HepG2 (cell line): ENCODE measurements around the gene NBR1. TPM values are rescaled to one million over a fixed set of nuclear protein-coding genes. Genes with fewer than 3 reads are reported as not detected.
"Not testable (repeated sequence)": the region's sequence is repeated elsewhere in the genome, so short reads cannot be mapped to it uniquely, and the experiment has no call there.

ENCODE experiments used
- ATAC-seq: fragments of 200-7000 bp; cut with Tn5 transposase; 3 replicates; pipeline ENCODE4 v1.9.1; 2020; ENCODE audit warnings: mild to moderate bottlenecking, moderate library complexity
- BruUV-seq: library from RNA; stranded (reverse); fragments of 400-500 nt; replicated peaks from 2 replicates; lab custom pipeline; 2021; lab: Mats Ljungman, UMichigan
- CTCF ChIA-PET: fragments of 300-600 bp; formaldehyde crosslinking; extraction: SDS; loops from one replicate; lab custom pipeline; 2021; ENCODE audit warnings: low total read pairs, inconsistent platforms, low intra/inter-chr PET ratio; lab: Yijun Ruan, JAX
- POLR2A ChIA-PET: fragments of 350-600 bp; sonication (Branson Sonifier 250); formaldehyde crosslinking; loops from one replicate; lab custom pipeline; 2020; ENCODE audit warnings: antibody characterized with exemption, inconsistent platforms; lab: Yijun Ruan, JAX
- DNase-seq: peaks from one replicate; pipeline ENCODE4 v3.0.0-alpha.2; 2015; ENCODE audit warnings: low spot score
- FAIRE-seq: peaks from 3 replicates; lab custom pipeline; 2011; peaks lifted over from hg19 to GRCh38; lab: Jason Lieb, UNC
- H2AFZ ChIP-seq: one replicate; pipeline ENCODE4 v1.6.1; 2011; ENCODE audit warnings: low read length, inconsistent platforms
- H3K27ac ChIP-seq: fragments of 300-600 bp; 3 replicates; pipeline ENCODE4 v1.8.0; 2011; ENCODE audit warnings: mixed run types, mild to moderate bottlenecking, mixed read lengths, low read length, inconsistent platforms; ENCODE audit not compliant: insufficient read depth; ENCODE audit errors: extremely low read length
- H3K27me3 ChIP-seq, 2 experiments: fragments of 200-600 bp in 1 of 2; 2 replicates in 1 of 2; 3 replicates in 1 of 2; pipeline versions ENCODE4 v1.6.0 to v1.8.0; 2011; ENCODE audit warnings: low read length in 2 of 2, mild to moderate bottlenecking in 2 of 2, moderate library complexity in 2 of 2, inconsistent platforms in 1 of 2; ENCODE audit not compliant: insufficient read depth in 2 of 2, control insufficient read depth in 1 of 2
- H3K36me3 ChIP-seq, 2 experiments: fragments of 200-600 bp in 1 of 2; replicated peaks in 1 of 2; 2 replicates in 1 of 2; 3 replicates in 1 of 2; pipeline versions ENCODE4 v1.5.1 to v1.8.0; 2011; ENCODE audit warnings: low read length in 2 of 2, inconsistent platforms in 1 of 2; ENCODE audit not compliant: insufficient read depth in 2 of 2, control insufficient read depth in 1 of 2
- H3K4me1 ChIP-seq: 2 replicates; pipeline ENCODE4 v1.5.1; 2012; ENCODE audit warnings: low read length, inconsistent platforms; ENCODE audit not compliant: insufficient read depth
- H3K4me2 ChIP-seq: 2 replicates; pipeline ENCODE4 v1.6.0; 2011; ENCODE audit warnings: low read depth, low read length, inconsistent platforms
- H3K4me3 ChIP-seq, 3 experiments: fragments of 200-600 bp in 1 of 3; sonication (generic), shearing (Covaris generic) in 1 of 3; replicated peaks in 1 of 3; 2 replicates each; pipeline ENCODE4 v1.5.1; 2011 to 2016; ENCODE audit warnings: low read length in 3 of 3, inconsistent platforms in 2 of 3, low read depth in 2 of 3, mild to moderate bottlenecking in 2 of 3, control low read depth in 1 of 3, mixed read lengths in 1 of 3; ENCODE audit not compliant: insufficient read depth in 1 of 3
- H3K79me2 ChIP-seq: one replicate; pipeline ENCODE4 v1.6.1; 2011; ENCODE audit warnings: low read length, inconsistent platforms; ENCODE audit not compliant: insufficient read depth
- H3K9ac ChIP-seq: 2 replicates; pipeline ENCODE4 v1.6.0; 2011; ENCODE audit warnings: mild to moderate bottlenecking, low read depth, low read length, inconsistent platforms; ENCODE audit not compliant: insufficient read depth
- H3K9me3 ChIP-seq: 2 replicates; pipeline ENCODE4 v1.5.1; 2012; ENCODE audit warnings: mild to moderate bottlenecking, low read length
- H4K20me1 ChIP-seq: 2 replicates; pipeline ENCODE4 v1.6.0; 2011; ENCODE audit warnings: inconsistent platforms, mild to moderate bottlenecking, low read length, moderate library complexity; ENCODE audit not compliant: insufficient read depth
- KAT7 ChIP-seq: IDR thresholded peaks from 2 replicates; pipeline ENCODE4 v1.6.1; 2018; ENCODE audit warnings: borderline replicate concordance, missing compliant biosample characterization
- PAF1 ChIP-seq: IDR thresholded peaks from 2 replicates; pipeline ENCODE4 v1.6.1; 2016; ENCODE audit warnings: missing genetic modification reagents, missing compliant biosample characterization
- POLR2AphosphoS5 ChIP-seq: IDR thresholded peaks from 2 replicates; pipeline ENCODE4 v1.6.1; 2012; ENCODE audit warnings: low read depth, low read length
- POLR2G ChIP-seq: fragments of 200-400 bp; formaldehyde crosslinking; IDR thresholded peaks from 2 replicates; pipeline ENCODE4 v1.6.1; 2018; ENCODE audit warnings: mild to moderate bottlenecking, low read depth, low read length, moderate library complexity
- WGBS: methylation state at CpG from one replicate; pipeline ENCODE4 v1.1.6; 2017; ENCODE audit warnings: low lambda C conversion rate; 5-methylcytosine and 5-hydroxymethylcytosine counted together
- in situ Hi-C: cut with HindIII; loops from 2 replicates; pipeline ENCODE4 v1.10.0; 2017; ENCODE audit warnings: low pct_unique_long_range_greater_than_20kb; ENCODE audit not compliant: extremely low pct_ligation_motif_present
- intact Hi-C: fragments of 100-400 bp; cut with micrococcal nuclease; formaldehyde crosslinking; loops from one replicate; pipeline ENCODE4 v1.10.0; 2022; ENCODE audit not compliant: unreplicated experiment
- polyA plus RNA-seq, 8 experiments: library from polyadenylated mRNA; depleted of rRNA in 3 of 8; stranded (reverse) in 7 of 8; unstranded in 1 of 8; fragments of >200 nt; fragmentation: Illumina TruSeq in 4 of 8; extraction: Trizol in 4 of 8; gene quantifications; 2 replicates each; pipeline versions ENCODE4 v1.2.1 to v1.2.3, GENCODE V29; 2011 to 2016; ENCODE audit warnings: low read depth in 4 of 8, missing spikeins in 1 of 8, mixed read lengths in 1 of 8; ENCODE audit not compliant: insufficient read depth in 1 of 8
- total RNA-seq, 5 experiments: library from RNA; depleted of rRNA; stranded (reverse); fragments of >200 nt; fragmentation: Illumina TruSeq; extraction: Trizol; gene quantifications; 2 replicates each; pipeline ENCODE4 v1.2.3, GENCODE V29; 2016; ENCODE audit warnings: low read depth in 1 of 5
- TF ChIP-seq, protein P1 (sequence below): sonication (generic); formaldehyde crosslinking; IDR thresholded peaks from 2 replicates; pipeline ENCODE4 v1.4.0; 2020; ENCODE audit warnings: mild to moderate bottlenecking, missing genetic modification reagents

The NBR1 gene
- total and polyA plus RNA-seq, 2 of the 13 experiments (the other 11 are each of a cell fraction or from before 2014, with no cell fraction given), result 51.7 to 121 TPM

GRCh38 chr17:43136574-43136973 lies 34.4 kb upstream of the NBR1 start:
- H3K9me3 ChIP-seq, ATAC-seq, in situ Hi-C loops, DNase-seq, H3K27me3 ChIP-seq, H3K27ac ChIP-seq, CTCF ChIA-PET, POLR2A ChIA-PET: not testable (repeated sequence)
- peaks cover 43% of the 10 kb centered on the region for H3K4me1 ChIP-seq
- 0 out of 2 replicates have a peak, but pooled peaks have one; percentile 23 for TF ChIP-seq KAT7 (CRISPR knock-in tag)
- TF ChIP-seq, all 625 proteins: peak for 1; not testable (repeated sequence) for 624
- intact Hi-C loops, H4K20me1 ChIP-seq, H3K4me3 ChIP-seq, FAIRE-seq, H3K79me2 ChIP-seq, H3K4me2 ChIP-seq, H2AFZ ChIP-seq, H3K9ac ChIP-seq: not testable (repeated sequence)
- H3K36me3 ChIP-seq, result peaks cover 13 to 38% of the 10 kb centered on the region in 2 experiments; a peak in 4 of 5 replicates
- TSS peak; percentile 26 for BruUV-seq
- WGBS, result 98% methylated on average over 3 of the region's 3 CpGs

DNA sequence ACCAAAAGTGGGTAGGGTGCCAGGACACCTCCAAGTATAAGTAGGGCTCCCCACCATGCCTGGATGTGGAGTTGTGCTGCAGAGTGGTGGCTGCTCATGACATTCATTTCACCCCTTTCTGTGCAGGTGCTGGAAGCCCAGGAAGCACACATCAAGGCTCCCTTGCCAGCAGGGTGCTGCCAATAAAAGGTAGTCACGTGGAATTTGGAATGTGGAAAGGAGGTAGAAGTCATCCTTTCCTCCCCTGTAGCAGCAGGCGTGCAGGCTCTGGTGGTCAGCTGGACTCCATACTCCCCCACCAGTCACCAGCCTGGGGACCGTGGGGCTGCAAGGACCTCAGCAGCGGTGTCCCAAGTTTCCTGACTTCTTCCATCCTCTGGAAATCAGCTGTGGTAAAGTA lies 32.5 kb upstream of the NBR1 start:
- CTCF ChIA-PET, in situ Hi-C loops, FAIRE-seq, H3K9me3 ChIP-seq, H3K9ac ChIP-seq, BruUV-seq, H3K27ac ChIP-seq, H3K4me2 ChIP-seq, H4K20me1 ChIP-seq, ATAC-seq, H3K79me2 ChIP-seq, H3K4me3 ChIP-seq, DNase-seq, intact Hi-C loops, H2AFZ ChIP-seq, H3K27me3 ChIP-seq: not testable (repeated sequence)
- peaks cover 24% of the 10 kb centered on the region for H3K4me1 ChIP-seq
- POLR2A ChIA-PET, result interaction anchor here (2.1 kb wide), 1 partner anchor 11 kb away, joined by 9 read pairs; no protein-coding TSS in a partner anchor
- peaks cover 9 to 39% of the 10 kb centered on the region in 2 experiments; a peak in 4 of 5 replicates for H3K36me3 ChIP-seq
- TF ChIP-seq PAF1 (CRISPR knock-in tag) (peak; percentile 29; the same call in 1 of the 2 replicates), POLR2G (peak; percentile 61), POLR2AphosphoS5 (0 out of 2 replicates have a peak, but pooled peaks have one; percentile 41)
- TF ChIP-seq, protein P1, sequence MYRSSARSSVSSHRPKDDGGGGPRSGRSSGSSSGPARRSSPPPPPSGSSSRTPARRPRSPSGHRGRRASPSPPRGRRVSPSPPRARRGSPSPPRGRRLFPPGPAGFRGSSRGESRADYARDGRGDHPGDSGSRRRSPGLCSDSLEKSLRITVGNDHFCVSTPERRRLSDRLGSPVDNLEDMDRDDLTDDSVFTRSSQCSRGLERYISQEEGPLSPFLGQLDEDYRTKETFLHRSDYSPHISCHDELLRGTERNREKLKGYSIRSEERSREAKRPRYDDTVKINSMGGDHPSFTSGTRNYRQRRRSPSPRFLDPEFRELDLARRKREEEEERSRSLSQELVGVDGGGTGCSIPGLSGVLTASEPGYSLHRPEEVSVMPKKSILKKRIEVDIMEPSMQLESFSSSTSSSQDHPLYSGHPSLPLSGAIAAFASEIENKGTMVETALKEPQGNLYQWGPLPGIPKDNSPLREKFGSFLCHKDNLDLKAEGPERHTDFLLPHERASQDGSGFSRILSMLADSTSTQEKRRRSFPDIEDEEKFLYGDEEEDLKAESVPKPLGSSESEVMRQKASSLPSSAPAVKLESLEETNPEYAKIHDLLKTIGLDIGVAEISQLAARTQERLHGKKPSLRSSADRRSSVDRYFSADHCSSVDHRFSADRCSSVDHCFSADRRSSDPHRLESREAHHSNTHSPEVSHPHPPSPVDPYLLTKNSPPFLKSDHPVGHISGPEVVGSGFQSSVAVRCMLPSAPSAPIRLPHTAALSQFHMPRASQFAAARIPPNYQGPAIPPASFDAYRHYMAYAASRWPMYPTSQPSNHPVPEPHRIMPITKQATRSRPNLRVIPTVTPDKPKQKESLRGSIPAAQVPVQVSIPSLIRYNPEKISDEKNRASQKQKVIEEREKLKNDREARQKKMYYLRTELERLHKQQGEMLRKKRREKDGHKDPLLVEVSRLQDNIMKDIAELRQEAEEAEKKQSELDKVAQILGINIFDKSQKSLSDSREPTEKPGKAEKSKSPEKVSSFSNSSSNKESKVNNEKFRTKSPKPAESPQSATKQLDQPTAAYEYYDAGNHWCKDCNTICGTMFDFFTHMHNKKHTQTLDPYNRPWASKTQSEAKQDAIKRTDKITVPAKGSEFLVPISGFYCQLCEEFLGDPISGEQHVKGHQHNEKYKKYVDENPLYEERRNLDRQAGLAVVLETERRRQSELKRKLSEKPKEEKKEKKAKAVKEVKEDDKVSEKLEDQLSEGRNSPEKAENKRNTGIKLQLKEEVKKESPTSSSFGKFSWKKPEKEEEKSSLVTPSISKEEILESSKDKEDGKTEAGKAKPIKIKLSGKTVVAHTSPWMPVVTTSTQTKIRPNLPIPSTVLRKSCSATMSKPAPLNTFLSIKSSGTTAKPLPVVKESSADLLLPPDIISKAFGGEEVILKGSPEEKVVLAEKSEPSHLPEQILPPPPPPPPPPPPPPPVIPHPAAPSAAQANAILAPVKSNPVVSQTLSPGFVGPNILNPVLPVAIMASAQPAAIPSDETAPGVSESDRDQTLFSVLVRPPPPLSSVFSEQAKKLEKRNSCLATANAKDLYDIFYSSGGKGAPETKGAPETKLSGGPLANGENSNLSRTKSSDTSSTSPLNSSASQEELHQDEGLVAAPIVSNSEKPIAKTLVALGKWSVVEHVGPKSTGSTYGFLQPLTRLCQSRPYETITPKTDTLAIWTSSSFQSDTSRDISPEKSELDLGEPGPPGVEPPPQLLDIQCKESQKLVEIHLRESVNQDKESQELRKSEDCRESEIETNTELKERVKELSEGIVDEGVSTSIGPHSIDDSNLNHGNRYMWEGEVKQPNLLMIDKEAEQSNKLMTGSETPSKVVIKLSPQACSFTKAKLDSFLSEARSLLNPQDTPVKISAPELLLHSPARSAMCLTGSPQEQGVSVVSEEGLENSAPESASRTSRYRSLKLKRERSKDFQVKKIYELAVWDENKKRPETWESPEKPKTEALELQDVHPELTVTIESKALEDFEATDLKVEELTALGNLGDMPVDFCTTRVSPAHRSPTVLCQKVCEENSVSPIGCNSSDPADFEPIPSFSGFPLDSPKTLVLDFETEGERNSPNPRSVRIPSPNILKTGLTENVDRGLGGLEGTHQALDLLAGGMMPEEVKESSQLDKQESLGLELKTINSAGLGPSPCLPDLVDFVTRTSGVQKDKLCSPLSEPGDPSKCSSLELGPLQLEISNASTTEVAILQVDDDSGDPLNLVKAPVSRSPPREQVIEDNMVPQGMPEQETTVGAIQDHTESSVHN (CRISPR knock-in tag), result 0 out of 2 replicates have a peak, but pooled peaks have one; percentile 39
- 95% methylated on average over 4 of the region's 4 CpGs for WGBS
